BJ (cell line): ENCODE results near the gene PTCH2. TPM values are rescaled to one million over a fixed set of nuclear protein-coding genes. Genes with fewer than 3 reads are reported as not detected.

Source experiments
- CTCF ChIA-PET: fragments of 350-600 bp; formaldehyde crosslinking; extraction: SDS; loops from one replicate; lab custom pipeline; 2021; ENCODE audit warnings: antibody characterized with exemption, inconsistent platforms; lab: Yijun Ruan, JAX
- POLR2A ChIA-PET: fragments of 300-600 bp; sonication (Branson Sonifier 250); formaldehyde crosslinking; extraction: SDS; loops from one replicate; lab custom pipeline; 2021; ENCODE audit warnings: antibody characterized with exemption; lab: Charles Lee
- DNase-seq: peaks from one replicate; pipeline ENCODE4 v3.0.0-alpha.2; 2011; ENCODE audit warnings: low read depth
- H3K27me3 ChIP-seq: 2 replicates; pipeline ENCODE4 v1.6.0; 2011; ENCODE audit warnings: low read length; ENCODE audit not compliant: control insufficient read depth, insufficient read depth
- H3K36me3 ChIP-seq: 2 replicates; pipeline ENCODE4 v1.5.1; 2011; ENCODE audit warnings: low read length; ENCODE audit not compliant: control insufficient read depth, insufficient read depth
- H3K4me3 ChIP-seq: 2 replicates; pipeline ENCODE4 v1.5.1; 2011; ENCODE audit warnings: low read depth, mild to moderate bottlenecking, control low read depth, low read length
- CTCF ChIP-seq: IDR thresholded peaks from 2 replicates; pipeline ENCODE4 v1.5.1; 2011; ENCODE audit warnings: low read depth, mild to moderate bottlenecking, control low read depth, inconsistent platforms, low read length, moderate library complexity; ENCODE audit not compliant: insufficient read depth
- polyA plus RNA-seq: library from polyadenylated mRNA; depleted of rRNA; stranded (reverse); fragments of >200 nt; gene quantifications from 2 replicates; pipeline ENCODE4 v1.2.3, GENCODE V29; 2011

The PTCH2 gene
- polyA plus RNA-seq, 1 experiment, result 0.17 TPM

- Histone ChIP-seq H3K36me3 (no peaks in the 10 kb centered on the region), H3K4me3 (no peak overlapping the region), H3K27me3 (no peaks in the 10 kb centered on the region)
- ChIA-PET POLR2A (no interaction called here), CTCF (interaction anchor here (1.2 kb wide), 1 partner anchor 163 kb away, joined by 3 read pairs; no protein-coding TSS in a partner anchor)
- TF ChIP-seq CTCF, result no peak
- no peak for DNase-seq
Measured at GRCh38 chr1:44851308-44851707, 8.3 kb upstream of the PTCH2 start.

- ChIA-PET POLR2A (no interaction called here), CTCF (interaction anchor here (0.6 to 3.0 kb wide), 2 partner anchors 13 to 498 kb away, joined by 3 to 10 read pairs; no protein-coding TSS in a partner anchor)
- Histone ChIP-seq H3K4me3 (no peak overlapping the region), H3K27me3 (no peaks in the 10 kb centered on the region), H3K36me3 (no peaks in the 10 kb centered on the region)
- DNase-seq, result no peak
- no peak for TF ChIP-seq CTCF
Measured at GRCh38 chr1:44849575-44850132, 6.6 kb upstream of the PTCH2 start.

- POLR2A ChIA-PET, result no interaction called here
- no peak overlapping the region for H3K4me3 ChIP-seq
- no peaks in the 10 kb centered on the region for H3K36me3 ChIP-seq
- H3K27me3 ChIP-seq, result no peaks in the 10 kb centered on the region
- DNase-seq, result no peak
- no peak for TF ChIP-seq CTCF
- CTCF ChIA-PET, result interaction anchor here (0.6 to 3.0 kb wide), 4 partner anchors 9 to 460 kb away, joined by 3 to 10 read pairs (median 4); no protein-coding TSS in a partner anchor
Measured at GRCh38 chr1:44848456-44849181, 5.6 kb upstream of the PTCH2 start.

- POLR2A ChIA-PET, result no interaction called here
Measured at GRCh38 chr1:44847845-44848244, 4.8 kb upstream of the PTCH2 start.

More at GRCh38 chr1:44847845-44848244, 4.8 kb upstream of the PTCH2 start:
- Histone ChIP-seq H3K36me3 (no peaks in the 10 kb centered on the region), H3K27me3 (no peaks in the 10 kb centered on the region), H3K4me3 (no peak overlapping the region)
- no peak for DNase-seq
- no peak for TF ChIP-seq CTCF
- CTCF ChIA-PET, result interaction anchor here (0.5 to 3.0 kb wide), 4 partner anchors 10 to 166 kb away, joined by 3 to 10 read pairs (median 4); no protein-coding TSS in a partner anchor
